ENCODE results near the gene PMM2. TPM values are rescaled to one million over a fixed set of nuclear protein-coding genes. Genes with fewer than 3 reads are reported as not detected.
A peak's percentile ranks its signal among the peaks of the same experiment; 100 is the strongest.

Gene PMM2
- total RNA-seq, 1 donor from 2014 or later: 22.2 TPM

DNA sequence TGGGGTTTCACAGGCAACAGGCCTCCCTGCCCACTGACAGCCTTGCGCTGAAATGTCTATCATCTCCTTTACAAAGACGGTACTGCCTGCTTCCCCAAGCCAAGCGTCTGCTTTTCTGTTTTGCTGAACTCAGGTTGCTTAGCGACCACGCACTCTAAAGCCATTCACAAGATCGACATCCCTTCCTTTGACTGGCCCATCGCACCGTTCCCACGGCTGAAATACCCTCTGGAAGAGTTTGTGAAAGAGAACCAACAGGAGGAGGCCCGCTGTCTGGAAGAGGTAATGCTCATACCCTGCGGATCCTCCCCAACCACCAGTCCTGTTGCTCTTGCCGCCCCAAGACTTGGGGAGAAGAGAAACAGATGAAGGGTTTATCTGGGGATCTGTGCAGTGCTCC is 28.9 kb upstream of the PMM2 start:
- TF ChIP-seq EZH2 (IDR thresholded peaks at IDR 0.05) (no peak), EZH2phosphoT487 (IDR thresholded peaks at IDR 0.05) (no peak)
- TF ChIP-seq, protein P1, sequence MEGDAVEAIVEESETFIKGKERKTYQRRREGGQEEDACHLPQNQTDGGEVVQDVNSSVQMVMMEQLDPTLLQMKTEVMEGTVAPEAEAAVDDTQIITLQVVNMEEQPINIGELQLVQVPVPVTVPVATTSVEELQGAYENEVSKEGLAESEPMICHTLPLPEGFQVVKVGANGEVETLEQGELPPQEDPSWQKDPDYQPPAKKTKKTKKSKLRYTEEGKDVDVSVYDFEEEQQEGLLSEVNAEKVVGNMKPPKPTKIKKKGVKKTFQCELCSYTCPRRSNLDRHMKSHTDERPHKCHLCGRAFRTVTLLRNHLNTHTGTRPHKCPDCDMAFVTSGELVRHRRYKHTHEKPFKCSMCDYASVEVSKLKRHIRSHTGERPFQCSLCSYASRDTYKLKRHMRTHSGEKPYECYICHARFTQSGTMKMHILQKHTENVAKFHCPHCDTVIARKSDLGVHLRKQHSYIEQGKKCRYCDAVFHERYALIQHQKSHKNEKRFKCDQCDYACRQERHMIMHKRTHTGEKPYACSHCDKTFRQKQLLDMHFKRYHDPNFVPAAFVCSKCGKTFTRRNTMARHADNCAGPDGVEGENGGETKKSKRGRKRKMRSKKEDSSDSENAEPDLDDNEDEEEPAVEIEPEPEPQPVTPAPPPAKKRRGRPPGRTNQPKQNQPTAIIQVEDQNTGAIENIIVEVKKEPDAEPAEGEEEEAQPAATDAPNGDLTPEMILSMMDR (IDR thresholded peaks at IDR 0.05): no peak
- DNase-seq (ENCODE audit: low spot score): peak; percentile 81
- Histone ChIP-seq H2AFZ (replicated peaks) (no peak overlapping the region), H3K36me3 (no peaks in the 10 kb centered on the region), H3K9me3 (ENCODE audit: low read depth) (no peaks in the 10 kb centered on the region), H3K79me2 (ENCODE audit: low read depth) (no peaks in the 10 kb centered on the region), H3K4me2 (peak overlapping the region; percentile 45), H3K9ac (no peak overlapping the region), H3K27ac (no peak overlapping the region), H3F3A (ENCODE audit: low read depth) (peaks cover 5% of the 10 kb centered on the region), H4K20me1 (ENCODE audit: low read depth) (no peaks in the 10 kb centered on the region), H3K4me1 (peaks cover 15% of the 10 kb centered on the region), H3K27me3 (no peaks in the 10 kb centered on the region), H3K4me3 (no peak overlapping the region)
- H3K27ac Mint-ChIP-seq: peak overlapping the region; percentile 87
- H3K4me1 Mint-ChIP-seq: peaks cover 35% of the 10 kb centered on the region
- H3K27me3 Mint-ChIP-seq (ENCODE audit: insufficient read depth, low read depth): peaks cover 3% of the 10 kb centered on the region
- H3K4me3 Mint-ChIP-seq: peak overlapping the region; percentile 54
- H3K36me3 Mint-ChIP-seq: peaks cover 29% of the 10 kb centered on the region
- no peaks in the 10 kb centered on the region for H3K9me3 Mint-ChIP-seq

DNA sequence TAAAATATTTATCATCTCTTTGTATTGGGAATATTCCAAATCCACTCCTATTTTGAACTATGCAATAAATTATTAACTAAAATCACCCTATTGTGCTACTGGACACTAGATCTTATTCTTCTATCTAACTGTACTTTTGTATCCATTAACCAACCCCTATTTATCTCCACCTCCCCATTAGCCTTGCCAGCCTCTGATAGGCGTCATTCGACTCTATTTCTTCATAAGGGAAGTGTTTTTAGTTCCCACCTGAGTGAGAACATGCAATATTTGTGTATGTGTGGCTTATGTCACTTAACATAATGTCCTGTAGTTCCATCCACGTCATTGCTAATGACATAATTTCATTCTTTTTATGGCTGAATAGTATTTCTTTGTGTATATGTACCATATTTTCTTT is 24.1 kb upstream of the PMM2 start:
- Histone ChIP-seq H2AFZ (replicated peaks) (no peak overlapping the region), H3K4me1 (peaks cover 4% of the 10 kb centered on the region), H3K4me3 (no peak overlapping the region), H3K27ac (no peak overlapping the region), H3K27me3 (no peaks in the 10 kb centered on the region), H3F3A (ENCODE audit: low read depth) (no peaks in the 10 kb centered on the region), H4K20me1 (ENCODE audit: low read depth) (no peaks in the 10 kb centered on the region), H3K9me3 (ENCODE audit: low read depth) (no peaks in the 10 kb centered on the region), H3K79me2 (ENCODE audit: low read depth) (no peaks in the 10 kb centered on the region), H3K9ac (no peak overlapping the region), H3K36me3 (no peaks in the 10 kb centered on the region), H3K4me2 (no peak overlapping the region)
- no peaks in the 10 kb centered on the region for H3K9me3 Mint-ChIP-seq
- H3K27me3 Mint-ChIP-seq (ENCODE audit: insufficient read depth, low read depth): peaks cover 4% of the 10 kb centered on the region
- no peak overlapping the region for H3K4me3 Mint-ChIP-seq
- no peak for DNase-seq (ENCODE audit: low spot score)
- peaks cover 35% of the 10 kb centered on the region for H3K36me3 Mint-ChIP-seq
- no peak for TF ChIP-seq EZH2phosphoT487 (IDR thresholded peaks at IDR 0.05)
- TF ChIP-seq, protein P1 (IDR thresholded peaks at IDR 0.05): no peak
- TF ChIP-seq EZH2 (IDR thresholded peaks at IDR 0.05): no peak
- H3K4me1 Mint-ChIP-seq: peaks cover 6% of the 10 kb centered on the region
- peak overlapping the region; percentile 1 for H3K27ac Mint-ChIP-seq

DNA sequence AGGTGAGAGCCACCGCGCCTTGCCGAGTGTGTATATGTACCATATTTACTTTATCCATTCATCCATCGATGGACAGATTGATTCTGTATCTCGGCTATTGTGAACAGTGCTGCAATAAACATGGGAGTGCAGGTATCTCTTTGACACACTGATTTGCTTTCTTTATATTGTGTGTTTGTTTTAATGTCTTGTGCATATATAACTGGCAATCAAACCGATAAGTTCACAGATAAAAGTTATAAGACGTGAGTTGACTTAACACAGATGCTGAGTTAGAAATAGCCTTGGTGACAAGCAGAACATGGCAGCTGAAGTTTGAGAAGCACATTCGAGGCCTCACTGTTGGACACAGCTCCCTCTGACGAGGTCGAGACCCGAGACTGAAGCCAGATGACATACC is 23.4 kb upstream of the PMM2 start:
- Histone ChIP-seq H3F3A (ENCODE audit: low read depth) (no peaks in the 10 kb centered on the region), H3K4me3 (no peak overlapping the region), H4K20me1 (ENCODE audit: low read depth) (no peaks in the 10 kb centered on the region), H3K27me3 (no peaks in the 10 kb centered on the region), H3K9ac (no peak overlapping the region), H2AFZ (replicated peaks) (no peak overlapping the region), H3K79me2 (ENCODE audit: low read depth) (no peaks in the 10 kb centered on the region), H3K36me3 (no peaks in the 10 kb centered on the region), H3K9me3 (ENCODE audit: low read depth) (no peaks in the 10 kb centered on the region), H3K27ac (no peak overlapping the region), H3K4me1 (no peaks in the 10 kb centered on the region), H3K4me2 (no peak overlapping the region)
- DNase-seq (ENCODE audit: low spot score): no peak
- H3K4me3 Mint-ChIP-seq: no peak overlapping the region
- H3K27ac Mint-ChIP-seq: no peak overlapping the region
- TF ChIP-seq, protein P1 (IDR thresholded peaks at IDR 0.05): no peak
- TF ChIP-seq EZH2phosphoT487 (IDR thresholded peaks at IDR 0.05) (no peak), EZH2 (IDR thresholded peaks at IDR 0.05) (no peak)
- H3K9me3 Mint-ChIP-seq: no peaks in the 10 kb centered on the region
- peaks cover 4% of the 10 kb centered on the region for H3K27me3 Mint-ChIP-seq (ENCODE audit: insufficient read depth, low read depth)
- peaks cover 35% of the 10 kb centered on the region for H3K36me3 Mint-ChIP-seq
- no peaks in the 10 kb centered on the region for H3K4me1 Mint-ChIP-seq

All from neural progenitor cell (in vitro differentiated cells).